ENCODE measurements around the gene DLG1. TPM values are rescaled to one million over a fixed set of nuclear protein-coding genes. Genes with fewer than 3 reads are reported as not detected.

The DLG1 gene
- total and polyA plus RNA-seq, 2 experiments from 2014 or later = 27.6 to 98.0 TPM

DNA sequence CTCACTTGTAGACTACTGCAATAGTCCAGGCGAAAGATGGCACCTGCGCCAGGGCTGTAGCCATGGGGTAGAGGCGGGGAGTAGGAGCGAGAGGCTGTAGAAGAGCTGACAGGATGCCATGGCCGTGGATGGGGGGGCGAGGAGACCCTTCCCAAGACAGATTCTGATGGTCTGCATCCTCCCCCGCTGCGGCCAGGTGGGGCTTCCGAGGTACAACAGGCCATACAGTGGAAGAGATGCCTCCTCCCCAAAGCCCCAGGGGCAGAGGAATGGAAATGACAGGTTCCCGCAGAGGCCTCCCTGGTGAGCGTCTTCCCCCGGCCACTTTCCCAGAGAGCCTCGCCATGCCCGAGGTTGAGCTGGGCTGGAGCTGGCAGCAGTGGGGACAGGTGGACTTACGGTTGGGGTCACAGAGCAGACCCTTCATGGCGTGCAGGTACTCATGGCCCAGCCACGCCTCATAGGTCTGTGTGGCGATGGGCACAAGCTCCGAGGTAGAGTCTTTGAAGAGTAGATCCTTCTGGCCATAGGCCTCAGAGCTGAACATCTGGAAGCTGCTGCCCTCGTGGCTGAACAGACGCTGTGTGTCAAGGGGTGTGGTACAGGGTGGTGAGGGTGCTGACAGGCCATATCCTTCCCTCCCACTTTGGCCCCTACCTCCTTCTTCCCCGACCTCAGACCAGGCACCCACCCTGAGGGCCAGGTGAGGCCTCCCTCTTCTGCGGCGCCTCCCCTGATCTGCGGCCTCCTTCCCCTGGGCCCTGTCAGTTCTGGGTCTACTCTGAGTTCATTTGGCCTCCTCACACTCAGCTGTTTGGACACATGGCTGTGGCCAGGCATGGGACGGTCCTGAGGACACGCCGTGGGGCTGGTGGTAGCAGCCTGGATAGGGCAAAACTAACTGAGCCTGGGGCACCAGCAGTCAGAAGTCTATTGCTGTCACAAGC, 282.3 kb downstream of the DLG1 start:
- Histone ChIP-seq H2AFZ (no peak overlapping the region), H3K79me2 (replicated peaks; ENCODE audit: insufficient read depth) (no peaks in the 10 kb centered on the region), H3K27ac (ENCODE audit: low read depth) (no peak overlapping the region), H3K4me1 (ENCODE audit: insufficient read depth) (no peaks in the 10 kb centered on the region; the same call in 1 of the 2 replicates), H3K36me3 (ENCODE audit: insufficient read depth) (no peaks in the 10 kb centered on the region), H4K20me1 (replicated peaks; ENCODE audit: insufficient read depth) (no peaks in the 10 kb centered on the region), H3K27me3 (ENCODE audit: insufficient read depth) (no peaks in the 10 kb centered on the region), H3F3A (replicated peaks; ENCODE audit: low read depth) (no peaks in the 10 kb centered on the region), H3K9me2 (ENCODE audit: insufficient read depth) (no peaks in the 10 kb centered on the region), H3K4me3 (no peak overlapping the region), H3K4me2 (no peak overlapping the region)
- TF ChIP-seq POLR2AphosphoS5 (IDR thresholded peaks at IDR 0.05; ENCODE audit: low read depth) (no peak), STAT1 (IDR thresholded peaks at IDR 0.05; ENCODE audit: unreplicated experiment) (no peak), JUNB (IDR thresholded peaks at IDR 0.05; ENCODE audit: unreplicated experiment) (no peak), CREB1 (CRISPR knock-in tag; IDR thresholded peaks at IDR 0.05; ENCODE audit: low read depth) (no peak), NANOG (IDR thresholded peaks at IDR 0.05; ENCODE audit: borderline replicate concordance) (no peak), EZH2 (IDR thresholded peaks at IDR 0.05; ENCODE audit: low read depth, unreplicated experiment) (no peak), ZNF114 (CRISPR knock-in tag; IDR thresholded peaks at IDR 0.05) (no peak), ZNF331 (CRISPR knock-in tag; IDR thresholded peaks at IDR 0.05; ENCODE audit: low read depth) (no peak)
- TF ChIP-seq, protein P1, sequence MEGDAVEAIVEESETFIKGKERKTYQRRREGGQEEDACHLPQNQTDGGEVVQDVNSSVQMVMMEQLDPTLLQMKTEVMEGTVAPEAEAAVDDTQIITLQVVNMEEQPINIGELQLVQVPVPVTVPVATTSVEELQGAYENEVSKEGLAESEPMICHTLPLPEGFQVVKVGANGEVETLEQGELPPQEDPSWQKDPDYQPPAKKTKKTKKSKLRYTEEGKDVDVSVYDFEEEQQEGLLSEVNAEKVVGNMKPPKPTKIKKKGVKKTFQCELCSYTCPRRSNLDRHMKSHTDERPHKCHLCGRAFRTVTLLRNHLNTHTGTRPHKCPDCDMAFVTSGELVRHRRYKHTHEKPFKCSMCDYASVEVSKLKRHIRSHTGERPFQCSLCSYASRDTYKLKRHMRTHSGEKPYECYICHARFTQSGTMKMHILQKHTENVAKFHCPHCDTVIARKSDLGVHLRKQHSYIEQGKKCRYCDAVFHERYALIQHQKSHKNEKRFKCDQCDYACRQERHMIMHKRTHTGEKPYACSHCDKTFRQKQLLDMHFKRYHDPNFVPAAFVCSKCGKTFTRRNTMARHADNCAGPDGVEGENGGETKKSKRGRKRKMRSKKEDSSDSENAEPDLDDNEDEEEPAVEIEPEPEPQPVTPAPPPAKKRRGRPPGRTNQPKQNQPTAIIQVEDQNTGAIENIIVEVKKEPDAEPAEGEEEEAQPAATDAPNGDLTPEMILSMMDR (conservative IDR thresholded peaks at IDR 0.05; ENCODE audit: low read depth in 2 of 2) = no peak
- TF ChIP-seq, protein P2, sequence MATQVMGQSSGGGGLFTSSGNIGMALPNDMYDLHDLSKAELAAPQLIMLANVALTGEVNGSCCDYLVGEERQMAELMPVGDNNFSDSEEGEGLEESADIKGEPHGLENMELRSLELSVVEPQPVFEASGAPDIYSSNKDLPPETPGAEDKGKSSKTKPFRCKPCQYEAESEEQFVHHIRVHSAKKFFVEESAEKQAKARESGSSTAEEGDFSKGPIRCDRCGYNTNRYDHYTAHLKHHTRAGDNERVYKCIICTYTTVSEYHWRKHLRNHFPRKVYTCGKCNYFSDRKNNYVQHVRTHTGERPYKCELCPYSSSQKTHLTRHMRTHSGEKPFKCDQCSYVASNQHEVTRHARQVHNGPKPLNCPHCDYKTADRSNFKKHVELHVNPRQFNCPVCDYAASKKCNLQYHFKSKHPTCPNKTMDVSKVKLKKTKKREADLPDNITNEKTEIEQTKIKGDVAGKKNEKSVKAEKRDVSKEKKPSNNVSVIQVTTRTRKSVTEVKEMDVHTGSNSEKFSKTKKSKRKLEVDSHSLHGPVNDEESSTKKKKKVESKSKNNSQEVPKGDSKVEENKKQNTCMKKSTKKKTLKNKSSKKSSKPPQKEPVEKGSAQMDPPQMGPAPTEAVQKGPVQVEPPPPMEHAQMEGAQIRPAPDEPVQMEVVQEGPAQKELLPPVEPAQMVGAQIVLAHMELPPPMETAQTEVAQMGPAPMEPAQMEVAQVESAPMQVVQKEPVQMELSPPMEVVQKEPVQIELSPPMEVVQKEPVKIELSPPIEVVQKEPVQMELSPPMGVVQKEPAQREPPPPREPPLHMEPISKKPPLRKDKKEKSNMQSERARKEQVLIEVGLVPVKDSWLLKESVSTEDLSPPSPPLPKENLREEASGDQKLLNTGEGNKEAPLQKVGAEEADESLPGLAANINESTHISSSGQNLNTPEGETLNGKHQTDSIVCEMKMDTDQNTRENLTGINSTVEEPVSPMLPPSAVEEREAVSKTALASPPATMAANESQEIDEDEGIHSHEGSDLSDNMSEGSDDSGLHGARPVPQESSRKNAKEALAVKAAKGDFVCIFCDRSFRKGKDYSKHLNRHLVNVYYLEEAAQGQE (IDR thresholded peaks at IDR 0.05; ENCODE audit: unreplicated experiment) = no peak
- TF ChIP-seq, protein P3, sequence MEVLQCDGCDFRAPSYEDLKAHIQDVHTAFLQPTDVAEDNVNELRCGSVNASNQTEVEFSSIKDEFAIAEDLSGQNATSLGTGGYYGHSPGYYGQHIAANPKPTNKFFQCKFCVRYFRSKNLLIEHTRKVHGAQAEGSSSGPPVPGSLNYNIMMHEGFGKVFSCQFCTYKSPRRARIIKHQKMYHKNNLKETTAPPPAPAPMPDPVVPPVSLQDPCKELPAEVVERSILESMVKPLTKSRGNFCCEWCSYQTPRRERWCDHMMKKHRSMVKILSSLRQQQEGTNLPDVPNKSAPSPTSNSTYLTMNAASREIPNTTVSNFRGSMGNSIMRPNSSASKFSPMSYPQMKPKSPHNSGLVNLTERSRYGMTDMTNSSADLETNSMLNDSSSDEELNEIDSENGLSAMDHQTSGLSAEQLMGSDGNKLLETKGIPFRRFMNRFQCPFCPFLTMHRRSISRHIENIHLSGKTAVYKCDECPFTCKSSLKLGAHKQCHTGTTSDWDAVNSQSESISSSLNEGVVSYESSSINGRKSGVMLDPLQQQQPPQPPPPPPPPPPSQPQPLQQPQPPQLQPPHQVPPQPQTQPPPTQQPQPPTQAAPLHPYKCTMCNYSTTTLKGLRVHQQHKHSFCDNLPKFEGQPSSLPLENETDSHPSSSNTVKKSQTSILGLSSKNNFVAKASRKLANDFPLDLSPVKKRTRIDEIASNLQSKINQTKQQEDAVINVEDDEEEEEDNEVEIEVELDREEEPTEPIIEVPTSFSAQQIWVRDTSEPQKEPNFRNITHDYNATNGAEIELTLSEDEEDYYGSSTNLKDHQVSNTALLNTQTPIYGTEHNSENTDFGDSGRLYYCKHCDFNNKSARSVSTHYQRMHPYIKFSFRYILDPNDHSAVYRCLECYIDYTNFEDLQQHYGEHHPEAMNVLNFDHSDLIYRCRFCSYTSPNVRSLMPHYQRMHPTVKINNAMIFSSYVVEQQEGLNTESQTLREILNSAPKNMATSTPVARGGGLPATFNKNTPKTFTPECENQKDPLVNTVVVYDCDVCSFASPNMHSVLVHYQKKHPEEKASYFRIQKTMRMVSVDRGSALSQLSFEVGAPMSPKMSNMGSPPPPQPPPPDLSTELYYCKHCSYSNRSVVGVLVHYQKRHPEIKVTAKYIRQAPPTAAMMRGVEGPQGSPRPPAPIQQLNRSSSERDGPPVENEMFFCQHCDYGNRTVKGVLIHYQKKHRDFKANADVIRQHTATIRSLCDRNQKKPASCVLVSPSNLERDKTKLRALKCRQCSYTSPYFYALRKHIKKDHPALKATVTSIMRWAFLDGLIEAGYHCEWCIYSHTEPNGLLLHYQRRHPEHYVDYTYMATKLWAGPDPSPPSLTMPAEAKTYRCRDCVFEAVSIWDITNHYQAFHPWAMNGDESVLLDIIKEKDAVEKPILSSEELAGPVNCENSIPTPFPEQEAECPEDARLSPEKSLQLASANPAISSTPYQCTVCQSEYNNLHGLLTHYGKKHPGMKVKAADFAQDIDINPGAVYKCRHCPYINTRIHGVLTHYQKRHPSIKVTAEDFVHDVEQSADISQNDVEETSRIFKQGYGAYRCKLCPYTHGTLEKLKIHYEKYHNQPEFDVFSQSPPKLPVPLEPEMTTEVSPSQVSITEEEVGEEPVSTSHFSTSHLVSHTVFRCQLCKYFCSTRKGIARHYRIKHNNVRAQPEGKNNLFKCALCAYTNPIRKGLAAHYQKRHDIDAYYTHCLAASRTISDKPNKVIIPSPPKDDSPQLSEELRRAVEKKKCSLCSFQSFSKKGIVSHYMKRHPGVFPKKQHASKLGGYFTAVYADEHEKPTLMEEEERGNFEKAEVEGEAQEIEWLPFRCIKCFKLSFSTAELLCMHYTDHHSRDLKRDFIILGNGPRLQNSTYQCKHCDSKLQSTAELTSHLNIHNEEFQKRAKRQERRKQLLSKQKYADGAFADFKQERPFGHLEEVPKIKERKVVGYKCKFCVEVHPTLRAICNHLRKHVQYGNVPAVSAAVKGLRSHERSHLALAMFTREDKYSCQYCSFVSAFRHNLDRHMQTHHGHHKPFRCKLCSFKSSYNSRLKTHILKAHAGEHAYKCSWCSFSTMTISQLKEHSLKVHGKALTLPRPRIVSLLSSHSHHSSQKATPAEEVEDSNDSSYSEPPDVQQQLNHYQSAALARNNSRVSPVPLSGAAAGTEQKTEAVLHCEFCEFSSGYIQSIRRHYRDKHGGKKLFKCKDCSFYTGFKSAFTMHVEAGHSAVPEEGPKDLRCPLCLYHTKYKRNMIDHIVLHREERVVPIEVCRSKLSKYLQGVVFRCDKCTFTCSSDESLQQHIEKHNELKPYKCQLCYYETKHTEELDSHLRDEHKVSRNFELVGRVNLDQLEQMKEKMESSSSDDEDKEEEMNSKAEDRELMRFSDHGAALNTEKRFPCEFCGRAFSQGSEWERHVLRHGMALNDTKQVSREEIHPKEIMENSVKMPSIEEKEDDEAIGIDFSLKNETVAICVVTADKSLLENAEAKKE (CRISPR knock-in tag; IDR thresholded peaks at IDR 0.05) = no peak
- peaks cover 4% of the 10 kb centered on the region; the same call in 2 of the 3 replicates for H3K4me1 Mint-ChIP-seq
- no peak overlapping the region for H3K4me3 Mint-ChIP-seq
- DNase-seq (ENCODE audit: low spot score) (no peak), ATAC-seq (no peak)
- H3K36me3 Mint-ChIP-seq (ENCODE audit: low read depth) = no peaks in the 10 kb centered on the region
- H3K27me3 Mint-ChIP-seq (ENCODE audit: insufficient read depth, low read depth, poor library complexity) = peaks cover 6% of the 10 kb centered on the region
- H3K9me3 Mint-ChIP-seq = no peaks in the 10 kb centered on the region
- H3K27ac Mint-ChIP-seq = no peak overlapping the region
